ENCODE results near the gene UEVLD.

Gene UEVLD

GRCh38 chr11:18501629-18502028 lies 86.9 kb downstream of the UEVLD start:
- DNase-seq (ENCODE audit: low read depth, low spot score), result no peak

- DNase-seq (ENCODE audit: low read depth, low spot score), result no peak
Measured at GRCh38 chr11:18498039-18498438, 90.5 kb downstream of the UEVLD start.

- no peak for DNase-seq (ENCODE audit: low read depth, low spot score)
Measured at GRCh38 chr11:18495703-18496102, 92.8 kb downstream of the UEVLD start.

- DNase-seq (ENCODE audit: low read depth, low spot score), result no peak
Measured at GRCh38 chr11:18495271-18495670, 93.3 kb downstream of the UEVLD start.

GRCh38 chr11:18493310-18493709 lies 95.2 kb downstream of the UEVLD start:
- DNase-seq (ENCODE audit: low read depth, low spot score), result no peak

GRCh38 chr11:18492888-18493287 lies 95.6 kb downstream of the UEVLD start:
- DNase-seq (ENCODE audit: low read depth, low spot score), result peak; percentile 10

- no peak for DNase-seq (ENCODE audit: low read depth, low spot score)
Measured at GRCh38 chr11:18491924-18492323, 96.6 kb downstream of the UEVLD start.

GRCh38 chr11:18490736-18491485 lies 97.6 kb downstream of the UEVLD start:
- no peak for DNase-seq (ENCODE audit: low read depth, low spot score)

- peak; percentile 36 for DNase-seq (ENCODE audit: low read depth, low spot score)
Measured at GRCh38 chr11:18490319-18490718, 98.2 kb downstream of the UEVLD start.

GRCh38 chr11:18485913-18486528 lies 102.5 kb downstream of the UEVLD start:
- DNase-seq (ENCODE audit: low read depth, low spot score), result no peak
